Measurements from ENCODE around the gene MSX2.

- TF ChIP-seq YY1 (IDR thresholded peaks at IDR 0.05; ENCODE audit: insufficient read depth, insufficient read length) (no peak), ZNF274 (IDR thresholded peaks at IDR 0.05; ENCODE audit: low read depth, low read length) (no peak)
Measured at GRCh38 chr5:174737330-174737729, 12.9 kb downstream of the MSX2 start.
